Ishikawa (cell line): ENCODE results near the gene COL9A1.

Experiments used
- CREB1 ChIP-seq: IDR thresholded peaks from 2 replicates; pipeline ENCODE4 v1.6.1; 2012; ENCODE audit warnings: low read depth
- EGR1 ChIP-seq: IDR thresholded peaks from 2 replicates; pipeline ENCODE4 v1.6.1; 2012
- EP300 ChIP-seq: IDR thresholded peaks from 2 replicates; pipeline ENCODE4 v1.6.1; 2012; ENCODE audit warnings: borderline replicate concordance
- FOXM1 ChIP-seq: IDR thresholded peaks from 2 replicates; pipeline ENCODE4 v1.6.1; 2012; ENCODE audit warnings: low read depth, borderline replicate concordance
- RAD21 ChIP-seq: IDR thresholded peaks from 2 replicates; pipeline ENCODE4 v1.6.1; 2012; ENCODE audit warnings: low read depth
- TCF12 ChIP-seq: IDR thresholded peaks from 2 replicates; pipeline ENCODE4 v1.6.1; 2012; ENCODE audit warnings: low read depth
- TEAD4 ChIP-seq: IDR thresholded peaks from 2 replicates; pipeline ENCODE4 v1.6.1; 2012
- YY1 ChIP-seq: IDR thresholded peaks from 2 replicates; pipeline ENCODE4 v1.6.1; 2012; ENCODE audit warnings: low read depth
- ZBTB7A ChIP-seq: IDR thresholded peaks from 2 replicates; pipeline ENCODE4 v1.6.1; 2012; ENCODE audit warnings: low read depth
- TF ChIP-seq, protein P1 (sequence below): IDR thresholded peaks from 2 replicates; pipeline ENCODE4 v1.6.1; 2012; ENCODE audit warnings: low read depth, mild to moderate bottlenecking
- TF ChIP-seq, protein P2 (sequence below): IDR thresholded peaks from 2 replicates; pipeline ENCODE4 v1.6.1; 2012
- TF ChIP-seq, protein P3 (sequence below): IDR thresholded peaks from 2 replicates; pipeline ENCODE4 v1.6.1; 2012

The COL9A1 gene

DNA sequence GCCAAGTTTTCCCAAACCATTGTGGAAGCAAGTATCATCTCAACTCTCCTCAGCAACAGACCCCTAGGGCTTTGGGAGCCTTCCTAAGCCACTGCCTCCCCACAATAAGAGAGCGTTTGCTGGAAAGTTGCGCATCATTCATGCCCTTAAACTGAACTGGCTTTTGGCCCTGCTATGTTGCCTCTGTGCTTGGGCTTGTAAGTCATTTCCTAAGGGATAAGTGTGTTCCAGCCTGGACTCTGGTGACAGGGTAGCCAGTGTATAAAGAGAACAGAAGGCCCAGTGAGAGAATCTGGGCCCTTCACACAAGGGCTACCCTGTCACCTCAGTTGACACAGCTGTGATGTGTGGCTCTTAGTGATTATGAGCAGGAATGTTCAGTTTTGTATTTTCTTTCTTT lies 77.8 kb downstream of the COL9A1 start:
- TF ChIP-seq, protein P1, sequence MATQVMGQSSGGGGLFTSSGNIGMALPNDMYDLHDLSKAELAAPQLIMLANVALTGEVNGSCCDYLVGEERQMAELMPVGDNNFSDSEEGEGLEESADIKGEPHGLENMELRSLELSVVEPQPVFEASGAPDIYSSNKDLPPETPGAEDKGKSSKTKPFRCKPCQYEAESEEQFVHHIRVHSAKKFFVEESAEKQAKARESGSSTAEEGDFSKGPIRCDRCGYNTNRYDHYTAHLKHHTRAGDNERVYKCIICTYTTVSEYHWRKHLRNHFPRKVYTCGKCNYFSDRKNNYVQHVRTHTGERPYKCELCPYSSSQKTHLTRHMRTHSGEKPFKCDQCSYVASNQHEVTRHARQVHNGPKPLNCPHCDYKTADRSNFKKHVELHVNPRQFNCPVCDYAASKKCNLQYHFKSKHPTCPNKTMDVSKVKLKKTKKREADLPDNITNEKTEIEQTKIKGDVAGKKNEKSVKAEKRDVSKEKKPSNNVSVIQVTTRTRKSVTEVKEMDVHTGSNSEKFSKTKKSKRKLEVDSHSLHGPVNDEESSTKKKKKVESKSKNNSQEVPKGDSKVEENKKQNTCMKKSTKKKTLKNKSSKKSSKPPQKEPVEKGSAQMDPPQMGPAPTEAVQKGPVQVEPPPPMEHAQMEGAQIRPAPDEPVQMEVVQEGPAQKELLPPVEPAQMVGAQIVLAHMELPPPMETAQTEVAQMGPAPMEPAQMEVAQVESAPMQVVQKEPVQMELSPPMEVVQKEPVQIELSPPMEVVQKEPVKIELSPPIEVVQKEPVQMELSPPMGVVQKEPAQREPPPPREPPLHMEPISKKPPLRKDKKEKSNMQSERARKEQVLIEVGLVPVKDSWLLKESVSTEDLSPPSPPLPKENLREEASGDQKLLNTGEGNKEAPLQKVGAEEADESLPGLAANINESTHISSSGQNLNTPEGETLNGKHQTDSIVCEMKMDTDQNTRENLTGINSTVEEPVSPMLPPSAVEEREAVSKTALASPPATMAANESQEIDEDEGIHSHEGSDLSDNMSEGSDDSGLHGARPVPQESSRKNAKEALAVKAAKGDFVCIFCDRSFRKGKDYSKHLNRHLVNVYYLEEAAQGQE: no peak

DNA sequence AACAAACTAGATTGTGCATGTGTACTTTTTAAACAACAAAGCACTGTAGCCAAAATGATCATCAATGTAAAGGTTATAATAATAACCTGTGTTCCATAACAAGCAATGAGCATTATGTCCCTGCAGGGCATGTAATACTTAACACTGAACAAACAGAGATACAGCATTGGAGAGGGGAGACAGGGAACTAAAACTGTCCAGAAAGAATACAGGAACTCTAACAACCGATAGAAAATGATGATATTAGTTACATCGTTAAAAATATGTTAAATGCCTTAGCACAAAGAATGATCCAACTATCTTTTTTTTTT lies 80.5 kb downstream of the COL9A1 start:
- TF ChIP-seq TEAD4 (no peak), RAD21 (no peak), YY1 (no peak), TCF12 (no peak), ZBTB7A (no peak), EP300 (no peak), EGR1 (no peak), FOXM1 (no peak)
- TF ChIP-seq, protein P2, sequence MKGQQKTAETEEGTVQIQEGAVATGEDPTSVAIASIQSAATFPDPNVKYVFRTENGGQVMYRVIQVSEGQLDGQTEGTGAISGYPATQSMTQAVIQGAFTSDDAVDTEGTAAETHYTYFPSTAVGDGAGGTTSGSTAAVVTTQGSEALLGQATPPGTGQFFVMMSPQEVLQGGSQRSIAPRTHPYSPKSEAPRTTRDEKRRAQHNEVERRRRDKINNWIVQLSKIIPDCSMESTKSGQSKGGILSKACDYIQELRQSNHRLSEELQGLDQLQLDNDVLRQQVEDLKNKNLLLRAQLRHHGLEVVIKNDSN: no peak

DNA sequence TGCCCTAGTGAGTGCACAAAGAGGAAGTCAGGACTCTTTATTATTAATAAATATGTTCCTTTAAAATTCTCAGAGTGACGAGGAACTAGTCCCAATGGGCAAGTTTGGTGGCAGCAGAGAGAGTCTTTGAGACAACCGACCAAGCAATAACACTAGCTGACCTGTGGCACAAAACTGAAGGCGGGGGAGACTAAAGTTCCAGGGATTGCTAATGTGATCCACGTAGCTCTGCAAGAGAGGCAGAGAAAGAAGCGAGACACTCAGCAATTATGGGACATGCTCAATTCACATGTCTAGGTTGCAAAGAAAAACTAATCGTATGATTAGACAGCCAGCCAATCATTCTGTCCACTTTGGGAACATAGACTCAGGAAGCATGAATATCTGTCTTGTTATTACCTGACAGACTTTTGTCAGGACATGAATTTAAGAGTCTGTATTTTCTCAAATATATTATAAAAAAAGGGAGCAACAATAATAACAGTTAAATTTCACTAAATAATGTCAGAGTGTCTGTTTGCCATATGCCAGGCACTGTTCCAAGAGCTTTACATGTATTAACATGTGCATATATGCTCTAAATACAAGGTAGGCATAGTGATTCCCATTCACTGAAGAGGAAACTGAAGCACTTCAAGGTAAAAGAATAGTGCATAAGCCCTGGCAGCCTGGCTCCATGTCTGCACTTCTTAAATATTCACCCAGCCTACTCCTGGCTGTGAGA lies 81.0 kb downstream of the COL9A1 start:
- no peak for TF ChIP-seq EP300
- TF ChIP-seq, protein P3, sequence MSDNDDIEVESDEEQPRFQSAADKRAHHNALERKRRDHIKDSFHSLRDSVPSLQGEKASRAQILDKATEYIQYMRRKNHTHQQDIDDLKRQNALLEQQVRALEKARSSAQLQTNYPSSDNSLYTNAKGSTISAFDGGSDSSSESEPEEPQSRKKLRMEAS: no peak
- TF ChIP-seq EGR1: no peak
- TF ChIP-seq TEAD4: no peak
- TF ChIP-seq CREB1: no peak
- no peak for TF ChIP-seq YY1

DNA sequence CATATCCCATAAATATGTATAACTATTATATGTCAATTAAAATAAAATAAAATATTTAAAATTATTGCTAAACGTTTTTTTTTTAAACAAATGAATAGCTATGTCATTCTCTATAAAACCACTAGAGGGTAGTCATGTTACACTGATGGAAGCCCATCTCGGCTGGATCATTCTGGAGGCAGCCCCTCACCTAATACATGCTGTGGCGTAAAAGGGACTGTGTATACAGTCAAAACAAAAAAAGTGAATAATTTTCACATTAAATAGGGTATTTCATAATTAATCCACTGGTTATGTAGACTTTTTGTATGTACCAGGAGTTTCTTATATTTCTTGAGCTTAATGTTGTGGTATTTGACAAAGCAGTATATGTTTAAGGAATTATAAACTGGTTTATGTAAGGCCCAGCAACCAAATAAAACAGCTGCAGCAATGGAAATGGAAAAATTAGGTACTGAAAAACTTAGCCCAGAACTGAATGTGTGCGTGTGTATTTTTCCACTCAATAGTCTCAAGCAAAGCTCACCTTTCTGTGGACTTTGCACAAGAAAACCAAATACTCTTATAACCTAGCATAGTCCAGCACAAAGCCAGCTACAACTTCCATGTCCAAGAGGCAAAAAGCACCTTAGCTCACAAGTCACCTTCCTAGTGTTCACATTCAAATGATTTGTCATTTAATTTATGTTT lies 81.7 kb downstream of the COL9A1 start:
- TF ChIP-seq, protein P1: no peak
- TF ChIP-seq TCF12 (no peak), FOXM1 (no peak), TEAD4 (no peak), RAD21 (peak; percentile 77), EP300 (no peak)
- TF ChIP-seq, protein P2: no peak
- TF ChIP-seq, protein P3: no peak

DNA sequence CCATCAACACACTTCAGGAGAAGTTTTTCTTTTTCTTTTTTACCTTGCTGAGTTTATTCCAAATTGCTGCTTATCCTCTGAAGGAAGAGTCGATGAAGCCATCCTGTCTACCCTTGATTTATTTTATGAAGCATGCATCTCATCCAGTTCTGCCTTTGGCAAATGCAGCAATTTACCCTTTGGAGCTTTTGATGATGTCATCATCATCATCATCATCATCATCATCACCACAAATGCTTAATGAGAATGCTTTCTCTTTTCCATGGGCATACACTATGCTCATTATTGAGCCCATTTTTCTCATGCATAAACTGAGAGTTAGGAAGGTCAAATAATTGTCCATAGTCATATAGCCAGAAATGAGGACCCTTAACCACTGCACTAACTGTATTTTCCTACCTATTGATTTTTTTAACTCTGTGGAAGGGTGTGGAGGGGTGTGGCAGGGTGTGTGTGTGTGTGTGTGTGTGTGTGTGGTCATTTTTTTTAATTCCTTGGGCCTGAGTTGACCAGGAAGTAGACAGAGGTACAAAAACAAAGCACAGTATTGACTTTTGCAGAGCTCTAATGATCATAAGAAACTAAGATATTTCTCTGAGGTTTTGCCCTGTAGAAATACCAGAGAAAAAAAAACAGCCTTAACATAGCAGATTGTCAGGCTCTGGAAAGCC lies 82.8 kb downstream of the COL9A1 start:
- TF ChIP-seq TEAD4 (no peak), RAD21 (no peak), EP300 (no peak), FOXM1 (no peak), EGR1 (no peak)
- TF ChIP-seq, protein P1: no peak
- TF ChIP-seq, protein P2: no peak
